Measurements from ENCODE around the gene KHDC4. TPM values are rescaled to one million over a fixed set of nuclear protein-coding genes. Genes with fewer than 3 reads are reported as not detected.

Gene KHDC4
- total RNA-seq, 1 donor from 2014 or later, result 48.2 TPM

DNA sequence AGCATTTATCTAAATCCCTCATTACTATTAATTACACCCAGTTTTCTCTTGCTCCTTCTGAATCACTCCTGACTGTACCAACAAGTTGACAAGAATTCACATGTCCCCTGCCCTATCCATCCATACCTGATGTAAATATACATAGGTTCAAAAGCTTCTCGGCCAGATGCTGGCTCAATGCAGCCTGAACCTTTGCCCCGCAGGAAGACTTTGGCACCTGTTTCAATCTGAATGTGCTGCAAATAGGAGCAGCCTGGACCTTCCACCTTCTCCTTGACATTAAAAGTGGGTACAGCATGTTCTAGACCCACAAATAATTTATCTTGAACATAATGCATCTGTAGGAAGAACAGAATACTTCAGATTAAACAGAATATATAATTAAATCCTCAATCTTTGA, 8.7 kb downstream of the KHDC4 start:
- Histone ChIP-seq H3K4me2 (ENCODE audit: low read length) (no peak overlapping the region), H3K9ac (ENCODE audit: low read length) (no peak overlapping the region), H3K79me2 (ENCODE audit: insufficient read depth, low read length) (peaks cover 76% of the 10 kb centered on the region), H3K27me3 (ENCODE audit: insufficient read depth, low read length) (no peaks in the 10 kb centered on the region), H3K36me3 (ENCODE audit: insufficient read depth, low read length) (peaks cover 81% of the 10 kb centered on the region), H4K20me1 (ENCODE audit: insufficient read depth, low read length) (peaks cover 75% of the 10 kb centered on the region), H3K9me3 (ENCODE audit: insufficient read depth, low read depth, low read length) (no peaks in the 10 kb centered on the region), H3K4me3 (ENCODE audit: insufficient read depth, low read depth, low read length) (no peak overlapping the region), H3K27ac (ENCODE audit: low read depth, low read length) (no peak overlapping the region), H3K4me1 (ENCODE audit: insufficient read depth, low read length) (peaks cover 10% of the 10 kb centered on the region), H2AFZ (ENCODE audit: low read depth, low read length) (no peak overlapping the region)
- Mint-ChIP-seq H3K27ac (ENCODE audit: unreplicated experiment) (peak overlapping the region; percentile 4), H3K36me3 (ENCODE audit: low read depth, unreplicated experiment) (peaks cover 29% of the 10 kb centered on the region), H3K4me1 (ENCODE audit: low read depth, unreplicated experiment) (peaks cover 3% of the 10 kb centered on the region), H3K27me3 (ENCODE audit: low read depth, unreplicated experiment) (no peaks in the 10 kb centered on the region), H3K4me3 (ENCODE audit: unreplicated experiment) (no peak overlapping the region), H3K9me3 (ENCODE audit: unreplicated experiment) (no peaks in the 10 kb centered on the region)
- DNase-seq (ENCODE audit: low read depth) (no peak), FAIRE-seq (no peak)
- TF ChIP-seq EZH2 (IDR thresholded peaks at IDR 0.05; ENCODE audit: insufficient read depth, low read length), result no peak

DNA sequence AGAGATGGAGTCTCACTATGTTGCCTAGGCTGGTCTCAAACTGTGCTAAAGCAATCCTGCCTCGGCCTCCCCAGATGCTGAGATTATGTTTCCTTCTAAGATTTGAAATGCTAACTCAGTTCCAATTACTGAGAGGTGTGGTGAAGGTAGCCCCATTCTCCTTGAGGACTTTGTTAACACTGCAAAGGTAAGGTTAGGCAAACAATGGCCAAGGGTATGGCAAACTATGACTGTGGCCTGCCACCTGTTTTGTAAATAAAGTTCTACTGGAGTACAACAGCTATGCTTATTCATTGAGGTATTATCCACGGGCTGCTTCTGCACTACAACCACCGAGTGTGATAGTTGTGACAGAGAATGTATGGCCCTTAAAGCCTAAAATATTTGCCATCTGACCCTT, 13.5 kb downstream of the KHDC4 start:
- Histone ChIP-seq H3K79me2 (ENCODE audit: insufficient read depth, low read length) (peaks cover 56% of the 10 kb centered on the region), H3K9me3 (ENCODE audit: insufficient read depth, low read depth, low read length) (no peaks in the 10 kb centered on the region), H3K4me3 (ENCODE audit: insufficient read depth, low read depth, low read length) (no peak overlapping the region), H3K9ac (ENCODE audit: low read length) (no peak overlapping the region), H2AFZ (ENCODE audit: low read depth, low read length) (no peak overlapping the region), H4K20me1 (ENCODE audit: insufficient read depth, low read length) (peaks cover 57% of the 10 kb centered on the region), H3K27me3 (ENCODE audit: insufficient read depth, low read length) (no peaks in the 10 kb centered on the region), H3K4me1 (ENCODE audit: insufficient read depth, low read length) (no peaks in the 10 kb centered on the region), H3K27ac (ENCODE audit: low read depth, low read length) (no peak overlapping the region), H3K36me3 (ENCODE audit: insufficient read depth, low read length) (peaks cover 81% of the 10 kb centered on the region), H3K4me2 (ENCODE audit: low read length) (no peak overlapping the region)
- TF ChIP-seq EZH2 (IDR thresholded peaks at IDR 0.05; ENCODE audit: insufficient read depth, low read length), result no peak
- TF ChIP-seq, protein P1, sequence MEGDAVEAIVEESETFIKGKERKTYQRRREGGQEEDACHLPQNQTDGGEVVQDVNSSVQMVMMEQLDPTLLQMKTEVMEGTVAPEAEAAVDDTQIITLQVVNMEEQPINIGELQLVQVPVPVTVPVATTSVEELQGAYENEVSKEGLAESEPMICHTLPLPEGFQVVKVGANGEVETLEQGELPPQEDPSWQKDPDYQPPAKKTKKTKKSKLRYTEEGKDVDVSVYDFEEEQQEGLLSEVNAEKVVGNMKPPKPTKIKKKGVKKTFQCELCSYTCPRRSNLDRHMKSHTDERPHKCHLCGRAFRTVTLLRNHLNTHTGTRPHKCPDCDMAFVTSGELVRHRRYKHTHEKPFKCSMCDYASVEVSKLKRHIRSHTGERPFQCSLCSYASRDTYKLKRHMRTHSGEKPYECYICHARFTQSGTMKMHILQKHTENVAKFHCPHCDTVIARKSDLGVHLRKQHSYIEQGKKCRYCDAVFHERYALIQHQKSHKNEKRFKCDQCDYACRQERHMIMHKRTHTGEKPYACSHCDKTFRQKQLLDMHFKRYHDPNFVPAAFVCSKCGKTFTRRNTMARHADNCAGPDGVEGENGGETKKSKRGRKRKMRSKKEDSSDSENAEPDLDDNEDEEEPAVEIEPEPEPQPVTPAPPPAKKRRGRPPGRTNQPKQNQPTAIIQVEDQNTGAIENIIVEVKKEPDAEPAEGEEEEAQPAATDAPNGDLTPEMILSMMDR (IDR thresholded peaks at IDR 0.05; ENCODE audit: insufficient read depth, low read depth, low read length), result no peak
- Mint-ChIP-seq H3K4me1 (ENCODE audit: low read depth, unreplicated experiment) (peaks cover 7% of the 10 kb centered on the region), H3K27me3 (ENCODE audit: low read depth, unreplicated experiment) (no peaks in the 10 kb centered on the region), H3K36me3 (ENCODE audit: low read depth, unreplicated experiment) (peaks cover 21% of the 10 kb centered on the region), H3K27ac (ENCODE audit: unreplicated experiment) (no peak overlapping the region), H3K4me3 (ENCODE audit: unreplicated experiment) (no peak overlapping the region), H3K9me3 (ENCODE audit: unreplicated experiment) (no peaks in the 10 kb centered on the region)
- FAIRE-seq, result no peak
- no peak for DNase-seq (ENCODE audit: low read depth)

DNA sequence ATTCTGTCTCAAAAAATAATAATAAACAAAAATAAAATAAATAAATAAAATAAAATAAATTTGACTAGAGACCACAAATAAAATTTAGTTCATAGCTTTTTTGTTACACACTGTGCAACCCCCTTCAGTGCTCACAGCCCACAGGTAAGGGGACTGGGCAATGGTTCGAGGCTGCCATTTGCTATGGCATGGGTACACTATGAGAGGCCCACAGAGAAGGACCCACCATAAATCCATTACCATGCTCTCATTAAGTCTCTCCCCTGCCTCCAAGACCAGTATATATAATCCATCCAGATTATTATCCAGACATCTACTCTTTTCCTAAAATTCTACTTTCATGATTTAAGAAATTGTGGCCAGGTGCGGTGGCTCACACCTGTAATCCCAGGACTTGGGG, 14.4 kb downstream of the KHDC4 start:
- no peak for FAIRE-seq
- Histone ChIP-seq H3K36me3 (ENCODE audit: insufficient read depth, low read length) (peaks cover 76% of the 10 kb centered on the region), H3K9ac (ENCODE audit: low read length) (no peak overlapping the region), H3K4me3 (ENCODE audit: insufficient read depth, low read depth, low read length) (no peak overlapping the region), H3K4me2 (ENCODE audit: low read length) (no peak overlapping the region), H3K79me2 (ENCODE audit: insufficient read depth, low read length) (peaks cover 53% of the 10 kb centered on the region), H3K27ac (ENCODE audit: low read depth, low read length) (no peak overlapping the region), H3K27me3 (ENCODE audit: insufficient read depth, low read length) (no peaks in the 10 kb centered on the region), H3K9me3 (ENCODE audit: insufficient read depth, low read depth, low read length) (no peaks in the 10 kb centered on the region), H4K20me1 (ENCODE audit: insufficient read depth, low read length) (peaks cover 53% of the 10 kb centered on the region), H2AFZ (ENCODE audit: low read depth, low read length) (no peak overlapping the region), H3K4me1 (ENCODE audit: insufficient read depth, low read length) (no peaks in the 10 kb centered on the region)
- no peaks in the 10 kb centered on the region for H3K27me3 Mint-ChIP-seq (ENCODE audit: low read depth, unreplicated experiment)
- peaks cover 10% of the 10 kb centered on the region for H3K4me1 Mint-ChIP-seq (ENCODE audit: low read depth, unreplicated experiment)
- H3K9me3 Mint-ChIP-seq (ENCODE audit: unreplicated experiment), result no peaks in the 10 kb centered on the region
- no peak overlapping the region for H3K4me3 Mint-ChIP-seq (ENCODE audit: unreplicated experiment)
- H3K27ac Mint-ChIP-seq (ENCODE audit: unreplicated experiment), result no peak overlapping the region
- peaks cover 18% of the 10 kb centered on the region for H3K36me3 Mint-ChIP-seq (ENCODE audit: low read depth, unreplicated experiment)
- no peak for DNase-seq (ENCODE audit: low read depth)
- no peak for TF ChIP-seq EZH2 (IDR thresholded peaks at IDR 0.05; ENCODE audit: insufficient read depth, low read length)
- TF ChIP-seq, protein P1 (IDR thresholded peaks at IDR 0.05; ENCODE audit: insufficient read depth, low read depth, low read length), result no peak
